NCI-H1436 (cell line): ENCODE data around the gene SFXN5.
A peak's percentile ranks its signal among the peaks of the same experiment; 100 is the strongest.

Experiments
- DNase-seq: peaks from one replicate; lab custom pipeline; 2025; lab: John Stamatoyannopoulos, UW

SFXN5 gene

GRCh38 chr2:73053316-73054114, 18.0 kb downstream of the SFXN5 start:
- DNase-seq: no peak

- DNase-seq: no peak
These were observed 21.4 kb downstream of the SFXN5 start for GRCh38 chr2:73050121-73050545.

DNA sequence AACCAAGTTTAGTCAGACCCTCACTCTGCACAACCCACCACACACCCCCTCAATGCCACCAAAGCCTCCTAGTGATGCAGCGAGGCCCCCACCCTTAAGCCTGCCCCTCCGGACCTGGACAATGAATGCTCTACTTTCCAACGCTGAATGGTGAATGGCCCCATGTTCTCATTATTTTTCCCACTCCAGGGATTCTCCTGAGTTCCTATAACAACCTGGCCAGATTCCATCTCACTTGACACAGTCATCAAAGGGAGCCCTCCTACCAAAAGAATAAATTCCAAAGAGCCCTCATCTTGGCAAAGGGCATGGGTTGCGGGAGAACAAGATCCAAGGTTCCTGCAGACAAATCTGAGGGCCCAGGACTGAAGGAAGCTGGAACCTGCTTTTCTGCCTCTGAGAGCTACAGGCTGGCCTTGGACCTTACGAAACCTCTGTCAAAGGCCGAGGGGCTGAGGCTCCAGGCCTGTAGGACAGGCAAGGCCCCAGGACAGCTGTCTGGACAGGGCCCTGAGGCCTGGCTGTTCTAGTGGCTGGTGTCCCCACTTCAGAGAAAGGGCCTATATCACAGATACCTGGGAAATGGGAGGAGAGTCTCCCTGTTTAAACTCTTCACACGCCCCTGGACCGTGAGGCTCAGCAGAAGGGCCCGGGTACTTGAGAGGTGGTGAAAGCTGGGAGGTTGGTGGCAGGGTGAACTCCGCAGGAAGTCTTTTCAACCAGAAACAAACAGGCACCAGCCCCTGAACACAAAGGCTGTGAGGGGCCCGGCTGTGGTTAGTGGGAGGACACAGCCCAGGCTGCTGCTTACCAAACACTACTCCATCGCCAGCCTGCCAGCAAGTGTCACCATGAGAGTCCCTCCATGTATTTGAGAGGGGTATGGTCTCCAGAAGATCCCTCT, 27.3 kb downstream of the SFXN5 start:
- no peak for DNase-seq

DNA sequence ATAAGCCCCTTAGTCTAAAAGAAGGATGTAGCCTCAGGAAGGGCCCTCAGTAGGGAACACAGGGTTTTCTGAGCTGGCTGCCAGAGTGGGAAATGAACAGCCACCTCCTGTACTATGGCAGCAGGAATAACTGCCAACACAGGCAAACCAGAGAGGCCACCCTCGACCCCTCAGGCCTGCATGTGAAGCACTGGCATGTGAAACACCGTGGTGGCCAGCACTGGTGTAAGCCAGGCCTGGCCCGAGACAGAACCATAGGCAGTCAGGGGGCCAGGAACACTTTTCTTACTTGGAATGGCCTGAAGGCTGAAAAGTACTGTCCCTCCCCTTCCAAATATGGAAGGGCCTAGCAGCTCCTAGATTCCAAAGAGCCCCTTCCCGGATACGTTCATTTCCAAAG, 28.2 kb downstream of the SFXN5 start:
- no peak for DNase-seq

DNA sequence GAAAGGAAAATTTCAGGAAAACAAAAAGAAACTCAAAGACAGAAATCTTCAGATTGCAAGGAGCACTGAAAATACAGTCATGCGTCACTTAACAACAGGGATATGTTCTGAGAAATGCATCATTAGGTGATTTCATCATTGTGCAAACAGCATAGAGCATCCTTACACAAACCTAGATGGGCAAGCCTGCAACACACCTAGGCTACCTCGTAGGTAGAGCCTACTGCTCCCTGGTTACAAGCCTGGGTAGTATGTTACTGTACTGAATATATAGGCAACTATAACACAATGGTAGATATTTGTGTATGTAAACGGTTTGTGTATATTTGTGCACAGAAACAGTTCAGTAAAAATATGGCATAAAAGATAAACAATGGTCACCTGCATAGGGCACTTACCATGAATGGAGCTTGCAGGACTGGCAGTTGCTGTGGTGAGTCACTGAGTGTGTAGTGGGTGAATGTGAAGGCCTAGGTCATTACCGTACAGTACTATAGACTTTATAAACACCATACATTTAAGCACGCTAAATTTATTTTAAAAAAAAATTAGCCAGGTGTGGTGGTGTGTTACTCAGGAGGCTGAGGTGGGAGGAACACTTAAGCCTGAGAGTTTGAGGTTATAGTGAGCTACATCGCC, 33.4 kb downstream of the SFXN5 start:
- DNase-seq: no peak

DNA sequence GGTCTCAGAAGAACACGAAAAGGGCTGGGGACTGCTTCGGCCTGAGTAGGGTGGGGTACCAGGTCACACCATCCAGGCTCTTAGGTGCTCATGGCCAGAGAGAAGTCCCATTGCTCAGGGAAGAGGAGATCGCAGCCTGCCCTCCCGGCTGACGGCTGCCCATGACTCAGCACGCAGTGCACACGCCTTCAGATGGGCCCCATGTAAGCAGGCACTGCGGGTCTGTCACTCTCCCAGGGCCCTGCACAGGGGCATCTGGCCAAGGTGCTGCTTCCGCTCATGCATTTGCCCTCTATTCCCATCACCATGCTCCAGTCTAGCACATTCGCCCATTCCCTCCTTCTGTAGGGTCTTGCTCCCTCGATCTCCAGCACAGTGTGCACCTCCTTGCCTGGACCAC, 34.7 kb downstream of the SFXN5 start:
- no peak for DNase-seq

DNA sequence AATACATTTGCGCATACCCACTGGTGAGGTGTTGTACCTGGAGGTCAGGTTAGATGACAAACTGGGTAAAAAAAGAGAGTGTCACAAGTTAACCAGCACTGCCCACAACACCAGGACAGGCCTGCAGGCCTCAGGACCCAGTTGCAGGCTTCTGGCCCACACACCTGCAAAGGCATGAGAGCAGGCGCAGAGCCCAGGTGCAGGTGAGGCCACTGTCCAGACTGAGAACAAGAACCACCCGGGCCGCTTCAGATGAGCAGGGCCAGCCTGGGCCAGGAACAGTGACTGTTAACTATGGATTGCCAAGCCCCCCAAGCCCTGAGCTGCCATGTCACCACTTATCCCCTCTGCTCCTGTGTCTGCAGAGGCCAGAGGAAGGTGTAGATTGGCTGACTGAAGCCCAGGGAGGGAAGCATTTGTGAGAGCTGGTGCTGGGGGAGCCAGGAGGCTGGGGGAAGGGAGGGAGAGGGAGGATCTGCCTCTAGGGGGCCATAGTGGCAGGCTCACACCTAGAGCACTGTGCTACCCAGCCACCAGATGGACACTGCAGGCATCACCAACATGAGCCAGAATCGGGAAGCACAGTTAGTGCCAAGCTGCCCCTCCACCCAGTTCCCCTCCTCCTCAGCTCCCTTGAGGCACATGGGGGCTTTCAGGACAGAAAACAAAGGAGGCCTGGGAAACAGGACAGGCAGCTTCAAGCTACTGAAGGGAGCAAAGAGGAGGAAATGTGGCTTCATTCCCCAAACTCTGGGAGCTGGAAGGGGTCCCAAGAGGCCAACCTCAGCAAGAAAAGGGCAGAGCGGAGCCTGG, 35.4 kb downstream of the SFXN5 start:
- no peak for DNase-seq

DNA sequence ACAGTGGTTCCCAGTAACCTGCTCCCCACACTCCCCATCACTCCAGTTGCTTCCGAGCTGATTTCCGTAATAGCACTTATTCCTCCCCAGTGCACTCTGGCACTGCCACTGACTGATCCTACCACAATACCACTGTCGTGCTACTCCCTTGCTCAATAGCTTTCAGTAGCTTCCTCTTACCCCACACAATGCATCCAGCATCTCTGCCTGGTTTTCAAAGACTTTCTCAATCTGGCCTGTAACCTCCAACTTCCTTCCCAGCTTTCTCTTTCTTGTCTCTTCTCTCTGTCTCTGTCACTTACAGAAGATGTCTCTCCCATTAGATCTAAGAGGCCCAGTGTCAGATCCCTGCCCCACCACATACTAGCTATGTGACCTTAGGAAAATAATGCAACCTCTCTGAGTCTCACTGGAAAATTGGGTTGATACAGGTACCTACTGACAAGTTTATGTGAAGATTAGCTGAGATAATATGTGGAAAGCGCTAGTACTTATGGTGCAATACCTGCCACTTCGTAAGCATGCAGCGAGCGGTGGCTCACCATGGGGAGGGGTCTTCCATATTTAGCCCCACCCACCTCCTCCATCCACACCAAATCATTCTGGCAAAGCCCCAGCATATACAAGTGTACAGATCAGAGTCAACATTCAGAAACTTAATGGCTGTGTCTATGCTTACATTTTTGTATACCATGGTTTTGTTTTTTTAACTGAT, 36.7 kb downstream of the SFXN5 start:
- DNase-seq: no peak

GRCh38 chr2:73033766-73034381, 37.6 kb downstream of the SFXN5 start:
- DNase-seq: no peak

- no peak for DNase-seq
These were observed 38.3 kb downstream of the SFXN5 start for GRCh38 chr2:73033142-73033765.

DNA sequence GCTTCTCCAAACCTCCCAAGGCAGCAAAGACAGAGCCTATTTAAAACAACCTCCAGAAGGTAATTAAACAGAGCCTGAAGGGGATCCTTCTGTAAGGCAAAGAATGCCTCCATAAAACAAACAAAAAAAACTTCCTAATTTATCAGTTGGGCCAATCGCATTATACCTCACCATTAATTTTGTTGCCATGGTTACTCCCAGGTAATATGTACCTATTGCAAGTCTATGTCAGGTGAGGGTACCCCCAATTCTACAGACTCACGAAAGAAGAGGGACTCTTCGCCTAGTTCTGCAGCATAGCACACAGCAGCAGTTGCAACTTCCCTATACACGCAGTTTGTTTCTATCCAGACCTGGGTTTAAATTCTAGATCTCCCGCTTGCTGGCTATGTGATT, 38.8 kb downstream of the SFXN5 start:
- no peak for DNase-seq

DNA sequence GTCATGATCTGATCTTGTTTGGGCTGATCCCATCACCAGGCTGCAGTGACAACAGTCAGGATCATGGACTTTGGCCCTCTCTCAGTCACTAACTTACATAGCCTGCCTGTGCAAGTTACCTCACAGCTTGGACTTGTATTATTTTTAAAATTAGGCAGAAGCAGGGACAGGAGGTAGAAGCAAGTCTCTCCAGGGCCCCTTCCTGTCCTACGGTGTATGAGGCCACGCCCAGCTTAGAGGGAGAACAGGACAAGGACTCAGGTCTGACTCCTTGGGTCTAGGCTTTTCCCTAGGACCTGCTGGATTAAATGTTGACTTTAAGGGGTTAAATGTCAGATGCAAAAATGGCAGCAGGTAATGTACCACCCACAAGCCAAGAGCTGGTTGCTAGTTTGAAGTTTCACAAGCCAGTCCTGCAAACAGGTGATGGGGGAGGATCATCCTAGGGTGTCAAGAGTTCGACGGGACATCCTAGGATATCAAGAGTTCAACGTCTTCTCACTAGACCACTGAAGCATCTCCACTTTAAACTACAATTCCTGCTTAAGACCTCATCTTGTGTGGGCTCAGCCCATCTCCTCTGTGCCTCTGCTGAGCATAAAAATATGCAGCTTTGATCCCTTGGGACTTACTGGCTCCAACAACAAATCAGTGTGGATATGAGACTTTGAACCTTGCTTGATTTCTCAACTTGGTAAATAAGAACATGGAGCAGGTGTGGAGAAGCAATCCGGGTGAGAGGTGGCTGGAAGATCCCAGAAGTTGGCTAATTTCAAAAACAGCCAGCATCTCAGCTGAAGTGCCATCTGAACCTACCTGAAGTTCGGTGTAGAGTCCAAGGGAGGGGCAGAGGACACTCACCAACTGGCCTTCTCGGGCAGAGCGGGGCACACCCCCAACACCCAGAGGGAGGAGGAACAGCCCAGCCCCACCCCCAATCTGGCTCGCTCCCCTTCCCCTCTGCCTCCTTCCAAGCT, 39.5 kb downstream of the SFXN5 start:
- no peak for DNase-seq

DNA sequence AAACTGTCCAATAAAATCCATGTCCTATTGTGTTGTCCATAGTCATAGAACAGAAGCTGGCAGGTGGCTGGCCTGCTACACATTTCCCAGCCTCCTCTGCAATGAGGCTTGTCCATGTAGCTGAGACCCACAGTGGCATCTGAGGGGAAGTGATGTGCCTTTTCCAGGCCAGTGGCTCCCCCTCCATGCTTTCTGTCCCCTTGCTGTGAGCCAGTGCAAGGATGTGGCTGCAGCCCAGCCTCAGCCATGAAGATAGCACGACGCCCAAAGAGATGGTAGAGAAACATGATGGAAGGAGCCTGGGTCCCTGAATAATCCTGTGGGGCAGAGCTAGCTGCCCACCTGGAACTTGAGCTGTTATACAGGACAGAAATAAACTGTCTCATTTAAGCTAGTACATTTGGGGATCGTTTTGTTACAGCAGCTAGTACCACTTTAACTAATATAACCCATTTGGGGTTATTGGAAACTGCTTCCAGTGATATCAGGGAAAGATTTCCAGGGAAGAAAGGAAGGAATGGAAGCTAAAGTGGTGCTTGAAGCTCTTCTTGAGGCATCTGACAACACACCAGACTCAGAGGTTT, 40.3 kb downstream of the SFXN5 start:
- DNase-seq: no peak

DNA sequence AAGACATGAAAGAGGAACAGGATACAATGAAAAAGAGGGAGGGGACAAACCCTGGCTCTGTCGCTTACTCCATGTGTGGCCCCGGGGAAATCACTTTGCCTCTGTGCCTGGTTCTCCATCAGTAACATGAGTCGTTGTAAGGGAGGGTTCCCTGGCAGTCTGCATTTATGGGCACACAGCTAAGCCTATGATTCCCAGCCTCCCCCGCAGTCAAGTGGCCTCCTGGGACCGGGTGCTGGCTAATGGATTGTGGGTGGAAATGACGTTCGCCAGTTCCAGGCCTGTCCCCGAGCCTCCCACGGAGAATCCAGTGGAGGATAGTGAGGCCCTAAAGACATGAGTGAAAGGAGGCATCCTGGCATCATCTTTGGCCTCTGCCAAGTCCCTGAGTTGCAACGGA, 42.7 kb downstream of the SFXN5 start:
- peak; percentile 69 for DNase-seq

DNA sequence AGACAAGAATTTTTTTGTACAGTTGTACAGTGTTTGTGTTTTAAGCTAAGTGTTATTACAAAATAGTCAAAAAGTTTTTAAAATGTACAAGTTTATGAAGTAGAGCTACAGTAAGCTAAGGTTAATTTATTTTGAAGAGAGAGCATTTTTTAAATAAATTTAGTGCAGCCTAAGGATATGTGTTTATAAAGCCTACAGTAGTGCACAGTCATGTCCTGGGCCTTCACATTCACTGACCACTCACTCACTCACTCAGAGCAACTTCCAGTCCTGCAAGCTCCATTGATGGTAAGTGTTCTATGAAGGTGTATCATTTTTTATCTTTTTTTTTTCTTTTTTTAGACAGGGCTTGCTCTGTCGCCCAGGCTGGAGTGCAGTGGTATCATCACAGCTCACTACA, 44.2 kb downstream of the SFXN5 start:
- DNase-seq: no peak

GRCh38 chr2:73023497-73023896, 48.0 kb downstream of the SFXN5 start:
- DNase-seq: no peak

DNA sequence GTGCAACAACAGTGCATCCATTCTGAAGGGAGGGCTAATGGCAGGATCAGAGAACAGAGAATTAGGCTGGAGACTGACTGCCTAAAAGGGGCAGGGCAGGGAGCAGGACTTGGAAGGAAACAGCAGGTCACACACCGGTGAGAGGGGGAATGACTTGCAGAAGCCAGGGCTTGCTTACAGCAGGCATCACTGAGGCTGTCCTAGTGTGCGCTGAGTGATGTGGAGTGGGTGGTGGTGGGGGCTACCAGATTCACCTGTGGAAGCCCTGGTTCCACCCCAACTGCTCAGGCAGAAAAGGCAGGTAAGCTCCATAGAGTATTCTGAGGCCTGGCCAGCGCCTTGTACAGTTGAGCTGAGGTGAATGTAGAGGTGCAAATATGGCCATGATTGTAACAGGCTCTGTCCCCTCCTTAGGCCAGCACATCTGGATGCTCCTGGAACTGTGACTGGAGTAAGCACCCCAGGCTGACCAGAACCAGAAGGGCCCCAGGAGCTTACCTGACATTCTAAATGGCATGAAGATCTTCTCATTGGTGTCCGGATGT, 49.4 kb downstream of the SFXN5 start:
- no peak for DNase-seq

- DNase-seq: no peak
These were observed 50.0 kb downstream of the SFXN5 start for GRCh38 chr2:73021371-73022010.
